ENCODE measurements around the gene GRIN2C.
A peak's percentile ranks its signal among the peaks of the same experiment; 100 is the strongest.

GRCh38 chr17:74864866-74865395 lies 5.2 kb upstream of the GRIN2C start:
- TF ChIP-seq EP300 (IDR thresholded peaks at IDR 0.05), result no peak
- no peak for TF ChIP-seq POLR2A (IDR thresholded peaks at IDR 0.05)
- TF ChIP-seq, protein P1, sequence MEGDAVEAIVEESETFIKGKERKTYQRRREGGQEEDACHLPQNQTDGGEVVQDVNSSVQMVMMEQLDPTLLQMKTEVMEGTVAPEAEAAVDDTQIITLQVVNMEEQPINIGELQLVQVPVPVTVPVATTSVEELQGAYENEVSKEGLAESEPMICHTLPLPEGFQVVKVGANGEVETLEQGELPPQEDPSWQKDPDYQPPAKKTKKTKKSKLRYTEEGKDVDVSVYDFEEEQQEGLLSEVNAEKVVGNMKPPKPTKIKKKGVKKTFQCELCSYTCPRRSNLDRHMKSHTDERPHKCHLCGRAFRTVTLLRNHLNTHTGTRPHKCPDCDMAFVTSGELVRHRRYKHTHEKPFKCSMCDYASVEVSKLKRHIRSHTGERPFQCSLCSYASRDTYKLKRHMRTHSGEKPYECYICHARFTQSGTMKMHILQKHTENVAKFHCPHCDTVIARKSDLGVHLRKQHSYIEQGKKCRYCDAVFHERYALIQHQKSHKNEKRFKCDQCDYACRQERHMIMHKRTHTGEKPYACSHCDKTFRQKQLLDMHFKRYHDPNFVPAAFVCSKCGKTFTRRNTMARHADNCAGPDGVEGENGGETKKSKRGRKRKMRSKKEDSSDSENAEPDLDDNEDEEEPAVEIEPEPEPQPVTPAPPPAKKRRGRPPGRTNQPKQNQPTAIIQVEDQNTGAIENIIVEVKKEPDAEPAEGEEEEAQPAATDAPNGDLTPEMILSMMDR (IDR thresholded peaks at IDR 0.05), result peak; percentile 90 to 94 (median 93)
